HG02884 (cell line): ENCODE measurements around the gene ZMIZ1.
A peak's percentile ranks its signal among the peaks of the same experiment; 100 is the strongest.
"Not testable (repeated sequence)": the region's sequence is repeated elsewhere in the genome, so short reads cannot be mapped to it uniquely, and the experiment has no call there.

Experiments
- ATAC-seq: cut with Tn5 transposase; IDR thresholded peaks from one replicate; pipeline ENCODE4 v1.9.1; 2021; ENCODE audit warnings: mild to moderate bottlenecking, moderate library complexity; ENCODE audit not compliant: unreplicated experiment

The ZMIZ1 gene

DNA sequence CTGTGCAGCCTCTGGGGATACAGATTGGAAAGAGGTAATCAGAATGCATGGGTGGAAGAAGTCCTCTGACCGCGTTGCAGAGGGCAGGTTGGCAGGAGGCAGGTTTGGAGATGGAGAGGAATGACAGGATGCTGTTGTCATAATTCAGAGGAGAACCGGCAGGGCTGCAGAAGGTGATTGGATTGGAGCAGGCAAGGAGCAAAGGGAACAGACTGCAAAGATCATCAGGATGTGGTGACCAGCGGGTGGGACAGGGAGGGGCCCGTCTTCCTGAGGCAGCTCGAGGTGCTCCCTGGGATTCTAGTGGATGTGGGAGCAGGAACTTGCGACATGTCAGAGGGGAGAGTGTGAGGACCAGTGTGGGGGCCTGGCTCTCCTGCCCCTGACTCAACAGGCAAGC lies 200.0 kb downstream of the ZMIZ1 start:
- ATAC-seq = no peak

DNA sequence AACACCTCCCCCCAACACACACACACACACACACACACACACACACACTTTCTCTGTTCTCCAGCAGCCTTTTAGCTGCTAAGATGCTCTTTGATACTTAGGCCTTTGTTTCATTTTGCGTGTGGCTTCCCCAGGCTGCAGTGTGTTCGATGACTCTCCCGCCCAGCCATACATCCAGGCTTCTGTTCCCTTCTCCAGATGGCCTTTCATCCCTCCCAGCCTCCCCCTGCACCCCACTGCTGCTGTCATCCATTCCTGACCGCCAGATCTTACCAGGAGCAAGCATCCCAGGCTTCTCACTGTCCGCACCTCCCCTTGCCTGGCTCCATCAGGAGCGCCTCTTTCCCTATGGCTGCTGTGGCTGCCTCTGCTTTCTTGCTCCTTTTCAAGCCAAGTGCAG lies 200.7 kb downstream of the ZMIZ1 start:
- ATAC-seq = no peak

DNA sequence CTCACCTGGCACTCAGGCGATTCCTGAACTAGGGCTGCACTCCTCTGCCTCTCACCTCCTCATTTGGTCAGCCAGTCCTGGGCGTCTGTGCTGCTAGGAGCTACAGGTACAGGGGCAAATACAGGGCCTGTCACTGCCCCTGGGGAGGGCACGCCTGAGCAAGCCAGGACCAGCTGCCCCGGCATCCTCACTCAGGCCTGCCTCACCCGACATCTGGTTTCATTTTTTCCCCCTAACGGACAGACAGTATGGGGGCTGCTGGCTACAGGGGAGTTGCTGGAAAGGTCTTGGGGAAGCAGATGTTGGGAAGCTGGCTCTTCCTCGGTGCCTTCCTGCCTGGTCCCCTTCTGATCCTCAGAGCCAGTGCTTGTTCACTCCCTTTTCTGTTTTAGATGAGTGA lies 201.2 kb downstream of the ZMIZ1 start:
- no peak for ATAC-seq

DNA sequence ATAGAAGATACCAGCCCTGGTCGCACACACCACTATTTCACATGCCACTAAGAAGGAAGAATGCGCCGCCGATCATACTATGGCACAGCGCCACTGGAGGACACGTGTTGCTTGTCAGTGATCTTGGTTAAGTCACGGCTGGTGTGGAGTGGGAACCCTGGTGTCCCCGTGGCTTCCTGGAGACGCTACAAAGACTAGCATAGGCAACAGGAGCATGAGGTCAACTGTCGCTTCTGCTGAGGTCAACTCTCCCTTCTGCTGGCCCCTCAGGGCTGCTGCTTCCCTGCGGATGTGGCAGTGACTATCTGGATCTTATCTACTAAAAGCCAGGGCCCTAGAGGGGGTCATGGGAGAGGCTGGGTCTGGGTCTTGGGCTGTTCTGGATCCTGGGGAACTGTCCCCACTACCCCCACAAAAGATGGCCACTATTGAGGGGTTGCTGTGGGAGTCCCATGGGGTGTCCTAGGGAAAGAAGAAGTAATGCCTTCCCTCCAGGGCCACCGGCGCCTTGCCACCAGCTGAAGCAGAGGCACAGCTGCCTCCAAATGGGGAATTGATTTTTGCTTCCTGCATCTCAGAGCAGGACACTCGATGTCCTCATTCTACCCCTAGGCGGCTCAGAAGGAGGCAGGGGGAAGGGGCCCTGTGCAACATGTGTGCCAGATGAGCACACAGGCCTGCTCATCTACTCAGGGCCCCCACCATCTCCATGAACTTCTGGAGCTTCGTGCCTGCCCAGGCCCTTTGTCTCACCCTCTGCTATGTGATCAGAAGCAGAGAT lies 201.9 kb downstream of the ZMIZ1 start:
- ATAC-seq = no peak

DNA sequence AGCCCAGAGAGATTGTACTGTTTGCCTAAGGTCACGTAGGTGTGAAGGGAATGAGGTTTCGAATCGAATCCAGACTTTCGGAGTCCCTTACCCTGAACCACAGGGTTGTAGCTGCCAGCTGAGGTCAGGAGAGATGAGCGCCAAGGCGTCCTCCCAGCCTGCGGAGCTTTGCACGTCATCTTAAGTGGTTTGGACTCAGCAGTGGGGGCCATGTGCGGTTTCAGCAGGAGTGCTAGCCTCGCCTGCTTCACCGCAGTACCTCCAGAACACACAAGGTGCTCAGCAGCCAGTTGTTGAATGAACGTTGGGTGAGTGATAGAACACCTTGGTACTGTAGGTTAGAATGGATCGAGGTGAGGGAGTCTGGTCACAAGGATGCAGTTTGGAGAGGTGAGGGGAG lies 203.6 kb downstream of the ZMIZ1 start:
- ATAC-seq = no peak

DNA sequence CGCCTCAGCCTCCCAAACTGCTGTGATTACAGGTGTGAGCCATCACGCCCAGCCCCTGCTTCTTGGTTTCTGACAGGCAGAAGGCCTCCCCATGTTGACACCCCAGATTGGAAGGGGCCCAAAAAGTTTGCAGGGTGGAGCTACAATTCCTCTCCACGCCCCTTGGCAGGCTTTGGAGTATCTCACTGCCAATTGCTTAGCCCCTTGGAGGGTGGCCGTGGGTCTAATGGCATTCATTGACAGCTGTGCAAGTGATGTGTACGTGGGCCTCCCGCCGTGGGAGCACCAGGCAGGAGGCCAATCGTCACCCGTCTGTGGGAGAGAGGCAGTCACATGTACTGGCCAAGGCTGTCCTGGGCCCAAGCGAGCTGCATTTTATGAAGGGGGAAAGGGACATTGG lies 204.8 kb downstream of the ZMIZ1 start:
- no peak for ATAC-seq

DNA sequence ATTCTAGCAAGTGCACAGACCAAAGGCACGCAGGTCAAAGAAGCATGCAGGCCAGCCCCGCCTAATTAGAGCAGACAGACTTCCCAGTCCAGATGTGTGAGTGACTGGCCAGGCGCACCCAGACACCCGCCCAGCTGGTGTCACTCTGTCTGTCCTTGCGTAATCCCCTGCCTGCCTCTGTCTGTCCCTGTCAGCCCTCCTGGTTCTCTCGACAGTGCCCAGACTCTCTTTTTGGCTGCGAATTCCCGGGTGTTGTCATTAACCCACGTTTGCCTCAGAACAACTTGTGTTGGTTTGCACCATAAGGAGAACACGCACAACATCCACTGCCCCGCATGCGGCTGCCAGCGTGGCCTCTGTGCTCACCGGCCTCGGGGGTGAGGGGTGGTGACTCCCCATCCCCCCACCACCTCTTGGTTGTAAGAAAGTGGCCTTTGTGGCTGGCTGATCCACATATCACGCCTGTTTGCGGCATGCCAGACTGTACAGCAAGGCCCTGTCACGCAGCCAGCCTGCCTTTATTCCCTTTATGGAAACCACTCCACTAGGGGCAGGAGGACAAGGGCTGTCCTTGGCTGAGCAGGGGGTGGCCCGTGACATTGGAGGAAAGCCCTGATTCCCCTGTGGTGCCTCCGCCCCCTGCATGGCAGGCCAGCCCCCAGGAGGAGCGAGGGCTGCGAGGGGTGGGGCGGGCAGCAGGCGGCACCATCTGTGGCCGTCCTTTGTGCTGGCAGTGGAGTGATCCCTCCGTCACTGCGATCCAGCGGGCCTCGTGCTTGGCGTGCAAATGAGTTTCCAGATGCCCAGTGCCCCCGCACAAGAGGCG lies 205.7 kb downstream of the ZMIZ1 start:
- ATAC-seq = no peak

DNA sequence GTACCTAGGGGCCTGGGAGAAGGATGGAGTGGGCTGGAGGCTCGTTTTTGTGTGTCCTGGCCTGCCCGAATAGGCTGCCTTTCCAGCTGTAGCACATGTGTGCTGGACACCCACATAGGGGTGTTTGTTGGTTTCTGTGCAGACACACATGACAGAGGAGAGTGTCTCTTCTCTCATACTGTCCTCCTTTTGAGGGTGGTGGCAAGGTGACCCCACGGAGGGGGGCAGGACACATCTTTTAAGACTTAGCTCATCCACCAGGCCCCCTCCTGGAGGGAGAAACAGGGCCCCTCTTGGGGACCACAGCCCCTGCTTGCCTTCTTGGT lies 206.3 kb downstream of the ZMIZ1 start:
- no peak for ATAC-seq

DNA sequence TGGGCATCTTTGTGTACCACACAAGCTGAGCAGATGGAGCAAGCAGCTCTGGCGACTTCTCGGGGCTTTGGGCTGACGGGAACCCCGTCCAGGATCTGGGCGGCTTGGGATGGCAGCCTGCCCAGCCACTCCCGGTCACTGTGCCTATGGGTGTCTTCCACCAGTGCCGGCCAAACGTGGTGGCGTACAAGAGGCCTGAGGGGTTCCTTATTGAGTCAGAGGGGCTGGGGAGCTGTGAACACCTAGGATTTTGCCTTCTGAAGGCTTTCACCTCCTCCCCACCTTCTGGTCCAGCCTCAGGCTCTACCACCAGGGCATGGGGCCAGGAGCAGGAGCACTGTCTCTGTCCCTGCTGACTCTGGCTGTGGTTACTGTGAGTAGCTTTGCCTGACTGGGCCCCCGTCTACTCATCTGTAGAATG lies 206.7 kb downstream of the ZMIZ1 start:
- no peak for ATAC-seq

DNA sequence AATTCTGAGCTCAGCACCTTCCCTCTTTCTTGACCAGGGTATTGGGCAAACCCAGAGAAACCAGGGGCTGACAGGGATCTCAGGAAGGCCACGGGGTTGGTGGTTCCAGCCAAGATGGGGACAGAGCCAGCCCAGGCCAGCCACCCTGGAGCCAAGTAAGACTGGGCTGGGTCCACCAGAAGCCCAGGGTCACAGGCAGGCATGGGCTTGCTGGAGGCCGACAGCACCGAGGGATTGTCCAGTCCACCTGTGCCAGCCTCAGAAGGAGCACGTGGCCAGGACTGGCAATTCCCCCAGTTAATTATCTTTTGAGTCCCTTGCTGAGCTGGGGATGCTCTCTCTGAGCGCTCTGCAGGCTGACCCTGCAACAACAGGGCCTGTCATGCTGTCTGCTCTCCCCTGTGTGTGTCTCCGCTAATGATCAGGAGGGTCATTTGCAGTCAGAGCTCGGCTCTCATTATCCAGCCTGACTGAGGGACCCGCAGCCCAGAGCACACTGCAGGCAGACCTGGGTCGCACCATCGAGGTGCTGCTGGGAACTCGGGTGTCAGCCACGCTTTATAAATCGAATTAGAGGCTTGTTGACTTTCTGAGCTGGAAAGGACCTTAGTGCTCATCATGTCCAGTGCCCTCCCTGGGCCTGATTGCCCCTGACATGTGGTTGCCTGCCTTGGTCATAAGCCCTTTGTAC lies 209.0 kb downstream of the ZMIZ1 start:
- ATAC-seq = no peak

DNA sequence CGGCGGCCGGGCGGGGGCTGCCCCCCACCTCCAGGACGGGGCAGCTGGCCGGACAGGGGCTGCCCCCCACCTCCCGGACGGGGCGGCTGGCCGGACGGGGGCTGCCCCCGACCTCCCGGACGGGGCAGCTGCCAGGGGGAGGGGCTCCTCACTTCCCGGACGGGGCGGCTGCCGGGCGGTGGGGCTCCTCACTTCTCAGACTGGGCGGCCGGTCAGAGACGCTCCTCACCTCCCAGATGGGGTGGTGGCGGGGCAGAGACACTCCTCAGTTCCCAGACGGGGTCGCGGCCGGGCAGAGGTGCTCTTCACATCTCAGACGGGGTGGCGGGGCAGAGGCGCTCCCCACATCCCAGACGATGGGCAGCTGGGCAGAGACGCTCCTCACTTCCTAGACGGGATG lies 210.3 kb downstream of the ZMIZ1 start:
- ATAC-seq = not testable (repeated sequence)

DNA sequence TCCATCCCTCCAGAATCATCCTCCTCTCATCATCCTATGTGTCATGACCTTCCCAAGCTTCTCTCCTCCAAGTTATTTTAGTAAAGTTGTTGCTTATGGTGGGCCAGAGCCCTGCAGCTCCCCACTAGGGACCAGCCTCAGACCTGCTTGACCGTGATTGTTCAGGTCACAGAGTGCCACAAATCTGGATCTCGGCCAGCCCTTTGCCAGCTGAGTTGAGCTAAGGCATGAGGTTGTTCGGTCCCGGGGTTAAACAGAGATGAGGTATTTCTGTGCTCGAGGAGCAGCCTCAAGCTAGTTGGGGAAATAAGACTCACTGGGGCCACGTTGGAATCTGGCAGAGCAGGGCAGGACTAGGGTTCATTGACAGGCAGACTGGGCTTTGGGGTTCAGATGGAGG lies 212.2 kb downstream of the ZMIZ1 start:
- no peak for ATAC-seq

DNA sequence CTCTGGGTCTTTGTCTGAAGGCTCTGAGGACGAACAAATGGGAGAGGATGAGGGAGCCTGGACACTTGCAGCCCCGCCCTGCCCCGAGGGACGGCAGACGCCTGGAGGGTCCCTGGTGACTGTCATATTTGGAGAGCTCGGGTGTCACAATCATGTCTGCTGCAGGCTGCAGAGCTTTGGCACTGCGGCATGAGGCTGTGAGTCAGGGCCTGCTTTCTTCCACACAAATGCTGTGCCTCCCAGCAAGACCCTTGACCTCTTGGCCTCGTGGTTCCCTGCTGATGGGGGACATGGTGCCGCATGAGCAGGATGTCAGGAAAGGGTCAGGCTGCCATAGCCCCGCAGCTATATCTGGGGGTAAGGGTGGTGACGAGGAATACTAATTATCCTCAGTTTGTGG lies 213.6 kb downstream of the ZMIZ1 start:
- no peak for ATAC-seq

DNA sequence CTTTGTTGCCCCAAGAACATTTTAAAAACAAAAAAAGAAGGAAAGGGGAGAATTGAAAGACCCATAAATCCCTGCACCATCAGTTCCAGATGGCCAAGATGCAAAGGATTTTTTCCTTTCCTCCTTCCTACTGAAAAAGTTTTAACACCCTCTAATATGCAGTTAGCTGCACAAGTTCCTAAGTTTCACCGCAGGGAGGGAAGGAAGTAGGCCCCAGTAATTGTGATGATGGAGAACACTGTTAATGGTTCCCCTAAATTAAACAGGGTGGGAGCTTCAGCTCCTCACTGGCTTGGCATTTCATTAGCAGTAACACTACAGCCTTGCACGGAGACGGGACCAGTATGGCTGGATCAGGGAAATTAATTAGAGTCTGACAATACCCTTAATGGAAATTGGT lies 214.8 kb downstream of the ZMIZ1 start:
- no peak for ATAC-seq

DNA sequence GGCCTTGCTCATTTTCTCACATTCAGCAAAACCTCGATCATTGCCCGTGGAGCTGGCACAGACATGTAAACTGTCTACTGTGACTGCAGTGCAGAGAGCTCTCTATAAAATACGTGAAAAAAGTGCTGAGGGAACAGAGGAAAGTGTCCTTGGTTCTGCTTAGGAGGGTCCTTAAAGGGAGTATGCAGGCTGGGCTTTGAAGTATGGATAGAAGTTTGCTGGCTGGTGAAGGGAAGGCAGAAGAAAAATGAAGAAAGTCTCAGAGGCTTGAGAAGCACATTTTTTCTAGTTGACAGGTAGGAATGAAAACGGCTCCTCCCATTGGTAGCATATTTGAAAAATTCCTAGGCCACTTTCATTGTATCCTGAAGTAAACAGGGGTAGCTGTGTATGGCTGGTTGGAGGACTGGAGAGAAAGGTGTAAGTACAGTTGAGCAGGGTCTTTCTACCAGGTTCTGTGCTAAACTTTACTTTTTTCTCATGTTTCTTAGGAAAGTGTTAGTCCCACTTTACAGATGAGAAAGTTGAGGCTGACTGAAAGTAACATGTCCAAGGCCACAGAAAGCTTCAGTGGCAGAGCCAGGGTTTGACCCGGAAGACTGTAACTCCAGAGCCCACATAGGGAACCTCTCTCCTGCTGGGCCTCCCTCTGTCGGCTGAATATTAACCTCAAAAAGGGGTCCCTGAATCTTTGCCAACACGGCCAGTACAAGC lies 215.5 kb downstream of the ZMIZ1 start:
- no peak for ATAC-seq

DNA sequence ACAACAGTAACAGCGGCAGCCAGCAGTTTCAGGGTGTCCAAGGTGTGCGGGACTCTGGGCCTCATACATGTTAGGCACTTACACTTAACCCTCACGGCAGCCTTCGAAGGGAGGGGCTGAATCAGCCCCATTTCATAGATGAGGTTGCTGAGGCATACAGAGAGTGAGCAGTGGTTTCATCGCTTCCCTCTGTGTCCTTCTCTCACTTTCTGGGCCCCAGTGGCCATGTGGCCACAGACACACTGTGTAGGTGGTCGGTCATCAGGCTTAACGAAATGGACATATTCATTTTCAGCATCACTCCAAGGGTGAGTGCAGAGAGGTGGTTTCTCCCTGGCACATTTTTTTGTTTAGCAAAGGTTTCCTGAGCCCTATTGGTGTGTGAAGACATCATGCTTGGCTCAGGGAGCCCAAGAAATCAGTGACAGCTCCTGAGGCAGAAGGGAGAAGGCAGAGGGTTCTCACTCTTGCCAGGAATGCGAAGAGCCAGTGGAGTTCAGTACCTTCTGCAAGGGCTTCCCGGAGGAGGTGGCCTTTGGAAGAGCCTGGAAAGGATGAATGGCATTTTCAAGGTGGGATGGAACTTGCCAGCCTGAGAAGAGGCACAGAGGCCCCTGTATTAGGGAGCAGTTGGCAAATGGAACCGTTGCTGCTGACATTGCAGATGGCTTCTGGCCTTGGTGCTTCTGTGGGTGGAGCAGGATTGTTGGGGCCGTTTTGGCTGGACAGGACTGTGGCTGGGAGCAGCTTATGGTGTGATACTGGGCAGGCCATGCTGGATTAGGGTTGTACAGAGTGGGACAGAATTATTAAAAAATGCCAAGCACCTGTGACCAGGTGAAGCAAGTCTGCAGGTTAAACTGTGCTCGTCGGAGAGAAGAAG lies 216.8 kb downstream of the ZMIZ1 start:
- peak; percentile 61 for ATAC-seq

DNA sequence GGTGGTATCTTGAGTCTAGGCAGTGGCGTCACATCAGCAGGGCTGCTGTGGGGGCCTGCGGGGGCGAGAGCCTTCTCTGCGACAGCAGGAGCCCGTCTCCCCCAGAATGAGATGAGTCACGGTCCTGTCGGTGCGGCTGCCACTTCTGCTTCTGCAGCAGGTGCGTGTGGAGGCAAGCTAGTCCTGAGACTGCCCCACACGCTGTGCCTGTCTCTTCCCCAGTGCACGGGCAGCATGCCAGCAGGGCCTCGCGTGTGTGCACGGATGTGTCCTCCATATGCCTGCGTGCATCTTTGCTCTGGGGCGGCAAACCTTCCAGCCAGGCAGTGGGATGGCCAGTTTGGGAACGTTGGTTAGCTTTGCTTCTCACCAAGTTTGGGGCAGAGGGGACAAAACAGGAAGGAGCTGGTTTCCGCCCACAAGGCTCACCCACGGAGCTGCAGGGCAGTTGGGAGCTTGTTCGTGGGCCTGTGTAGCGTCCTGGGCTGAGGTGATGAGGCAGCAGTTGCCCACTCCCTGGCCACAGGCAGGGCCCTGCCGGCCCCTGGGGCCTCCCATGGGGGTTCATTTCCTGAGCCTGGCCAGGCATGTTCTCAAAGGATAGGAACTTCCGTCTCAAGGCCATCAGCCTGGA lies 217.7 kb downstream of the ZMIZ1 start:
- ATAC-seq = peak; percentile 82

DNA sequence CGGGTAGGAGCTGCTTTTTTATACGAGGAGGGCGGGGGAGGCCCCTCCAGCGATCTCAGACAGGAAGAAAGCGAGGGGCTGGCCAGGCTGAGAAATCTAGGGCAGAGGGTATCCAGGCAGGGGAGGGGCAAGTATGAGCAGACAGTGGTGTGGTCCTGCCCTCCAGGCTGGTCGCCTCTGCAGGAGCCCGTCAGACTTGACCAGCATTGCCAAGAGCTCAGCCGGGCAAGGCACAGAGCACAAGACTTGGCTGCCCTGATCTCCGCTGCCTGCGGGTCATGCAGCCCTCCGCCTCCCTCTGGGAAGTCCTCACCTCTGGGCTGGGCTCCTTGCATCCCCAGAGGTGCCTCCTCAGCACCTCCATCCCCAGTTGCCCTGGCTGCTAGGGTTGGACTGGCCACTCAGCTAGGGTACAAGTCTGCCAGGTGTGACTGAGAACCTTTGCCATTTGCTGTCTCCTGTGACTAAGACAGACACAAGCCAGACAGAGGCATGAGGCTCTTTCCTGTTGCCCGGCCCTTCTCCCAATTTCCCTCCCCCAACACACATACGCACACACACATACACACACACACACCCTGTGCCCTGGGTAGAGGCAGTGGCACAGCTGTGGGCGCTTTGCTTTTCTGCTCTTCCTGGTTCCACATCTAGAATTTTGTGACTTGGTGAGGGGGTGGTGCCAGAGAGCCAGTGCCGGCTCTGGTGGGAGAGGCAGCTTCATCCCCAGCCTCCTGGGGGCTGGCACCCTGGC lies 219.4 kb downstream of the ZMIZ1 start:
- no peak for ATAC-seq

DNA sequence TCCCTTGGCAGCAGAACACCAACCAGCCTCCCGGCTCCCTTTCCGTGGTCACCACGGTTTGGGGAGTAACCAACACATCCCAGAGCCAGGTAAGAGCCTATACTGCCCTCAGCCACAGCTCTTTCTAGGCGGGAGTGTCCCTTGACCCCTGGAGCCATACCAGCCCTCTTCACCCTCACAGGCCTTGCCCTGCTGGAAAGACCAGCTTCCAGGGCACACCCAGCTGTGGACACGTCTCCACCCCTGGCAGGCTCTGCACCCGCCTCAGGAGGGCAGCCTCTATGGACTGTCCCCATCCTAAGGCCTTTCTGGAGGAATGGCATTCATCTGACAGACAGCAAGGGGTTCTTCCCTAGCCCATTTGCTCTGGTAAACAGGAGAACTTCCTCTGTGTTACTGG lies 221.0 kb downstream of the ZMIZ1 start:
- ATAC-seq = no peak
